ENCODE measurements around the gene MLIP. TPM values are rescaled to one million over a fixed set of nuclear protein-coding genes. Genes with fewer than 3 reads are reported as not detected.

The MLIP gene
- total and polyA plus RNA-seq, 2 of the 8 experiments (the other 6 are each of a cell fraction or from before 2014, with no cell fraction given) = not detected

- TF ChIP-seq YY1 (IDR thresholded peaks at IDR 0.05; ENCODE audit: low read depth, low read length) (no peak), EP300 (IDR thresholded peaks at IDR 0.05; ENCODE audit: borderline replicate concordance in 1 of 2, low read depth in 2 of 2, low read length in 2 of 2) (no peak), RFX5 (IDR thresholded peaks at IDR 0.05; ENCODE audit: borderline replicate concordance, low read depth, low read length) (no peak), NRF1 (IDR thresholded peaks at IDR 0.05; ENCODE audit: low read depth, low read length) (no peak), BACH1 (IDR thresholded peaks at IDR 0.05; ENCODE audit: low read length) (no peak)
Measured at GRCh38 chr6:54284161-54284860, 173.1 kb downstream of the MLIP start (continued).
